Ishikawa (cell line): ENCODE data around the gene CALM3.

Experiments
- CEBPB ChIP-seq: IDR thresholded peaks from 2 replicates; pipeline ENCODE4 v1.6.1; 2012
- CREB1 ChIP-seq: IDR thresholded peaks from 2 replicates; pipeline ENCODE4 v1.6.1; 2012; ENCODE audit warnings: low read depth
- EGR1 ChIP-seq: IDR thresholded peaks from 2 replicates; pipeline ENCODE4 v1.6.1; 2012
- EP300 ChIP-seq: IDR thresholded peaks from 2 replicates; pipeline ENCODE4 v1.6.1; 2012; ENCODE audit warnings: borderline replicate concordance
- RAD21 ChIP-seq: IDR thresholded peaks from 2 replicates; pipeline ENCODE4 v1.6.1; 2012; ENCODE audit warnings: low read depth
- TAF1 ChIP-seq: IDR thresholded peaks from 2 replicates; pipeline ENCODE4 v1.6.1; 2012; ENCODE audit warnings: low read depth, mild to moderate bottlenecking
- YY1 ChIP-seq: IDR thresholded peaks from 2 replicates; pipeline ENCODE4 v1.6.1; 2012; ENCODE audit warnings: low read depth
- ZBTB7A ChIP-seq: IDR thresholded peaks from 2 replicates; pipeline ENCODE4 v1.6.1; 2012; ENCODE audit warnings: low read depth
- TF ChIP-seq, protein P1 (sequence below): IDR thresholded peaks from 2 replicates; pipeline ENCODE4 v1.6.1; 2012
- TF ChIP-seq, protein P2 (sequence below): IDR thresholded peaks from 2 replicates; pipeline ENCODE4 v1.6.1; 2012

DNA sequence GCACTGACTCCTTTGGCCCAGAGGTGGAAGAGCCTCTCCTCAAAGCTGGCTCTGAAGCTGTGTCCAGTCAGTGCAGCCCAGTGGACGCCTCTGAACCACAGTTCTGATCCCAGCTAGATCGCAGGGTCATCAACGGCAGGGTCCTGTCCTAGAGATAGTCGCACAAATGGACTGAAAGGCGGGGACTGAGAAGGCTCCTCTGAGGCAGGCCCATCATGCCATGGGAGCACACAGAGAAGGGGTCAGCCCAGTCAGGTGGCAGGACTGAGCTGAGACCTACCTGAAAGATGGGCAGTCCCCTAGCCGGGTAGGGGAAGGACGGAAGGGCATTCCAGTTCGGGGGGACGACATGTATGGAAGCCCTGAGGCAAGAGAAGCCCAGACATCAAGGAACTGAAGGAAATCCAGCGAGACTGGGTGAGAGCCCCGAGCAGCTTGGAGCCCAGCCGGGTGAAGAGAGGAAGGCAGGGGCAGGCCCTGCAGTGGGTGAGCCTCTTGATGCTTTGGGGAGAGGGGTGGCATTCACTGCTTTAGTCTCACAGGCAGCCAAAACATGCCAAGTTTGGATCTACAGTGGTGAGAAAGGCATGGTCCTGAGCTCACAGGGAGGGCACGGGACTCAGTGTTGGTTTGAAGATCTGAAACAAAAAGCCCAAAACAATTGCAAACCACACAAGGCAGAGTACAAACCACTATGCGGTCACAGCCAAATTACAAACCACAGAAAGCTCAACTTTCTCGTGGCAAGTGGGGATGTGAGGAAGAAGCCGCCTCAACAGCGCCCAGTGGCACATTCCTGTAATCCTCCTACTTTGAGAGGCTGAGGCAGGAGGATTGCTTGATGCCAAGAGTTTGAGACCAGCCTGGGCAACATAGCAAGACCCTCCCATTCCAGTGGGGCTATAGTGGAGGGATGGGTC lies 10.0 kb downstream of the CALM3 start:
- TF ChIP-seq ZBTB7A, result no peak
- no peak for TF ChIP-seq RAD21
- TF ChIP-seq, protein P1, sequence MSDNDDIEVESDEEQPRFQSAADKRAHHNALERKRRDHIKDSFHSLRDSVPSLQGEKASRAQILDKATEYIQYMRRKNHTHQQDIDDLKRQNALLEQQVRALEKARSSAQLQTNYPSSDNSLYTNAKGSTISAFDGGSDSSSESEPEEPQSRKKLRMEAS, result no peak
- TF ChIP-seq CEBPB, result no peak
- TF ChIP-seq TAF1, result no peak
- no peak for TF ChIP-seq YY1
- no peak for TF ChIP-seq EGR1
- TF ChIP-seq EP300, result no peak
- TF ChIP-seq, protein P2, sequence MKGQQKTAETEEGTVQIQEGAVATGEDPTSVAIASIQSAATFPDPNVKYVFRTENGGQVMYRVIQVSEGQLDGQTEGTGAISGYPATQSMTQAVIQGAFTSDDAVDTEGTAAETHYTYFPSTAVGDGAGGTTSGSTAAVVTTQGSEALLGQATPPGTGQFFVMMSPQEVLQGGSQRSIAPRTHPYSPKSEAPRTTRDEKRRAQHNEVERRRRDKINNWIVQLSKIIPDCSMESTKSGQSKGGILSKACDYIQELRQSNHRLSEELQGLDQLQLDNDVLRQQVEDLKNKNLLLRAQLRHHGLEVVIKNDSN, result no peak
- TF ChIP-seq CREB1, result no peak
